Measurements from ENCODE around the gene C1orf74.

Gene C1orf74

DNA sequence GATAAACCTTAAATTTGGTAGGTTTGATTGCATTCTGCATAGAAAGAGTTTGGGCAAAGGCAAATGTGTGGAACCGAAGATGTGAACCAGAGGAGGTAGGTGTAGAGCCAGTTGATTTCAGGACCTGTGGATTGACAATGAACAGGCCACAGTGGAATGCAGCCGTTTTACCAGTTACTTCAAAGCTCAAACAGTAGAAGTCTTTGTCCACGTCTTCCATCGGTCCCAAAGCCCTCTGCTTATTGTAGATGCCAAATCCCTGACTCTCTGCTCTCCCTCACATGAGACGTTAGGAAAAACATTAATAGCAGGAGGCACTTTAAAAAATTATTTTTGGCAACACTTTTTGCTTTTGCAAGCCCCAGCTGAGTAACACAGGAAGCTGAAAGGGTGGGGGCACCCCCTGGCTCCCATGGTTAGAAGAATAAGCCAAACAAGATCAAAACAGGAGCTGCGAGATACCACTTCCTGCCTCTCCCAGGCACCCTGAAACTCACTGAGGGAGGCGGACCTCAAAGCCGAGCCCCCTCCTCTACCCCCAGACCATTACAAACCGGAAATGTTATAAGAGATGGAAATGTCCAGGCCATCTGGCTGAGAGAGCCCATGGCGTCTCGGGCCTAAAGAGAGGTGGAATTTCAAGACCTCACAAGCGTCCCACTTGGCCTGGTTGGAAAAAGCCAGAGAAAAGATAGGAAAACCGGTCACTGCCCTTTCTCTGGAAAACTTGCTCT, 15.0 kb downstream of the C1orf74 start:
- DNase-seq = peak; percentile 79

DNA sequence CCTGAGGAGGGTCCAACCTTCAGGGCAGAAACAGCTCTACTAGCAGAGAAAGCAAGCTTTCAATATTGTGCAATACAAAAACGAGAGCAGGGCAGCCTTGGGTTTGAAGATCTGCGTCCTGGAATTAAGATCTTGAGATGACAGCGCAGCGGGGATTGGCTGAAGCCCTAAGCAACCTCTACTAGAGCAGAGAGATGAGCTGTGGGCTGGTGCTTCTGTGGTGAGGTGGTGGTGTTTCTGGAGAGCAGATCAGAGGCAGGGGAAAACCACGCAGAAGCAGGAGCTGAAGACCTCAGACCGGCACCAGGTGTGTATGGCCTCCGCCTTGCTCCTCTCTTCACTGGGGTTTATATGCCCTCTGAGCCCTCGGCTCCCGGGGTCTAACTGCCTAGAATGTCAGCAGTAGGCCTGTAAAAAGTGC, 16.0 kb downstream of the C1orf74 start:
- DNase-seq = peak; percentile 85

DNA sequence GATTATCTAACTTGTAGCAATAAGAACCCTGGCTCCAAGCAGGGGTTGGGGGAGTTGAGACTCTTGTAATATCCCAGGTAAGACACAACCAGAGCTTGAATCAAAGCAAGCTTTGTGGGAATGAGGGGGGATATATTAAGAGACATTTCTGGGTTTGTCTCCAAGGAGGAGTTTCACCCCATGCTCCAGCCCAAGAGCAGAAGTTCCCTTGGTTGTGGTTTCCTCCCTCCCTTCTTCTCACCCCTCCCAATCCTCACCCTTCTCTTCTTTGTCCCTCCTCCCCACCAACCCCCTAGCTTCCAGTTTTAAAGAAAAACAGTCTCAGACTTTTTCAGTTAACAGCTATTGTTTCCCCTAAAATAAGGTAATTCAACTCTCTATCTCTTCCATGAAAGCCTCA, 16.7 kb downstream of the C1orf74 start:
- DNase-seq = no peak

DNA sequence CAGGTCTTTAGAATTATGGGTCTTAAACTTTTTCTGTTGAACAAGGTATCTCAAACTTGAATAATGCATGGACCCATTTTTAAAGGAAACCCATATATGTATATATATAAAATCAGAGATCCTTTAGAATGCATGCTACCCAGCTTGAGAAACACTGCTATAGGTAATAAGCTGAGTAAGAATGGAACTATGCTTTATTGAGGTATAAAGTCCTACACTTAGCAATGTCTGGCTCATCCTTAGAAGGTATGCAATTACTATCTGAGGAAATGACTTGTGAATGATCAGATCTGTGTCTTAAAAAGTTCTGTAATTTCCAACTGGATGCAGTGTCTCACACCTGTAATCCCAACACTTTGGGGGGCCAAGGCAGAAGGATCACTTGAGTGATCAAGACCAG, 17.3 kb downstream of the C1orf74 start:
- DNase-seq = no peak

DNA sequence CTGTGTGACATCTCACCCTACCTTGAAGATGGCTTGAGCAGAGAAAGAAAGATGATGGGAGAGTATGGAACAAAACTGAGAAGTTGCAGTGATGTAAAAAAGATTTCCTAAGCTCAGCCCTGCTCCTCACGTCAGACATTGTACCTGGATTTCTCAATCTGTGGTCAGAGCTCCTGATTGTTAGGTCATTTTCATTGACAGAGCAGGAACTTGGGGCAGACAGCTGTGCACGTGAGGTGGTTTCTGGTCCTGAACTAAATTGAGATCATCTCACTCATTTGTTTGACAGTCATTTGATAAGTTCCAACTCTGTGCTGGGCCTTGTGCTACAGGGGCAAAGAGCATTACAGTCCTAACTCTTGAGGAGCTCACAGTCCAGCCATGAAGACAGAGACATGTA, 18.3 kb downstream of the C1orf74 start:
- no peak for DNase-seq

DNA sequence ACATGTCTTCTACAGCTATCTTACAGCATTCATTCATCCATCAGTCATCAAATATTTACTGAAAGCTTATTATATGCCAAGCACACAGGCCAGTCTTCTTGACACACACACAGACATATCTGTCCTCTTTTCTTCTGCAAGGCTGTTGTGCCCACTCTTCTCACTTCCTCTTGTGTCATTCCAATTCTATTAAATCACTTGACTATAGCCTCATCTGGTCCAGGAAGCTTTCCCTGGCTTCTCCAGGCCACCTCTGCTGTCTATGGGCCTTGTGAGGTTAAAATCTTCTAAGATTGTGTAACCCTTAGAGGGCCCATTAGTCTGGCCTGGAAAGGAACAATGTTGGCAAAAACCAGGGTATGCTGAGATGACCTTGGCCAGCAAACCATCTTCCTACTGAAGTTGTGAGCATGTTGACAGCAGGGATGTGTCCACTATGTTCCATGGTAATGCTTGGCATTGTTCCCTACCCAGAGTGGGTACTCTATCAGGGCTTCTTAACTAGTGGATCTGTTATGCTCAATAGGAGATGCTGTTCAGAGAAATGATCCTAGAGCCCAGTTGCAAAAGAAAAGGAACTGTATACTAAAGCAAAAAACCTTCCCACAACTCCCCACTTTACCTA, 23.2 kb downstream of the C1orf74 start:
- no peak for DNase-seq

DNA sequence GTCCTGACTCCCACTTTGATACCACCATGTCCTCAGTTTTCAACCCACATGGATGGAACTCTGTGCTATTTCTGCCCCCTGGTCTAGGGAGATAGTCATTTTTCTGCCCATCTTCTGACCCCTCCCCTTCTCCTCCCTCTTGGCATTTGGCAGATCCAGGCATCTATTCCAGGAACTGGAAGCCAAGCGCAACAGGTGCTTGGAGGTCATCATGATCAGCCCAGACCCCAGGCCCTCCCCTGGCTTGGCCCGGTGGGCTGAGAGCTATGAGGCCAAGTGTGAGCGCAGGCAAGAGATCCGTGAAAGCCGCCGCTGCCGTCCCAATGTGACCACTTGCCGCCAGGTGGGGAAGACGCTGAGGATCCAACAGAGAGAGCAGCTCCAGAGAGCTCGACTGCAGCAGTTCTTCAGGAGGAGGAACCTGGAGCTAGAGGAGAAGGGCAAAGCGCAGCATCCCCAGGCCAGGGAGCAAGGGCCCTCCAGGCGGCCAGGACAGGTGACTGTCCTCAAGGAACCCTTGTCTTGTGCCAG, 24.5 kb downstream of the C1orf74 start:
- DNase-seq = no peak

DNA sequence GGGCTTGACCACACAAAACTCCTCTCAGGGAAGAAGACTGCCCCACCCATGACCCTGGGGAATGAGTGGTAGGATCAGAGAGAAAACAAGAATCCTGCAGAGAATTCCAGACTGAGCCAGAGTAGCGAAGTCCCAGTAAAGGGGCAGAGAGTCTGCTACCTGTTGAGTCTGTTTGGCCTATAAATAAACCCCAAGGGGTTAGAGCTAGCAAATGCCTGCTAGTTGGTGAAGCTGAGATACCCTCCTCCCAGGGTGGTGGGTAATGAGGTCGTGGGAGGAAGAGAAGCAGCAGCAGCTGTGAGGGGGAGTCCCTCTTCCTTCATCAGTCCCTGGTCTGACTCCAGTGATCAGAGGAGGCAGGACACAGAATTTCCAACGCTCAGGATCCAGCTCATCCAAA, 26.0 kb downstream of the C1orf74 start:
- DNase-seq = no peak

DNA sequence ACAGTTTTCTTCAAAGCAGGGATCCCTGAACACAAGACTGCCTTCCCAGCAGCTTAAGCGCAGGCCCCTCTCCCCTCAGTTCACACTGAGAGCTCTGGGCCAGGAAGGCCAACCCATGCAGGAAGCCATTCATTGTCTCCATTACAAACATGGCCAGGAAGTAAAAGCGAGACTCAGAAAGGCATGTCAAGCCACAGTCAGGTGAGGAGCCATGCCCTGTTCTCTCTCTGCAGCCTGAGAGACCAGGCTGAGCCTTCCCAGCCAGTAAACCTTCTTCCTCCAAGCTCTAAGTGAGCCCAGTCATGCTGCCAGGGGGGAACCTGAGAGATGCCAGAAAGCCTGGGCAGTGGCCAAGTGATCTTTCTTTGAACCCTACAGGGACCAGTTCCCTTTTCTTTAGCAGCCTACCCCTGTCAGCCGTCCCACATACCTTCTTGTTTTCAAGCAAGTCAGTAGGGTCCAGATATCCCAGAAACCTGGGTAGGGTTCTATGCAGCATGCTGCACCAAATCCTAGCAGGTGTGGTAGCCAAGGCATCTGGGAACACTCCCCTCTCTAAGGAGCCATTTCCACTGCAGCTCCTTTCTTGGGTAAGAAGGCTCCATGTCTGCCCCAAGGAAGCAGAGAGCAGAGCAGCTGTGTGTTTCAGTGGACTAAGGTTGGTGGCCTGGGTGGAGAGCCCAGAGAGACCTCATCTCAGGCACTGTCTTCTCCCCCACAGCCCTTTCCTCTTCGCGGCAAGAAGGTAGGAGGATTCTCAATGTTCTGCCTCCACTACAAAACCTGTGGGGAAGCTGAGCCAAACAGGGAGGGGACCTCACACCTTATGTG, 27.5 kb downstream of the C1orf74 start:
- peak; percentile 51 for DNase-seq

DNA sequence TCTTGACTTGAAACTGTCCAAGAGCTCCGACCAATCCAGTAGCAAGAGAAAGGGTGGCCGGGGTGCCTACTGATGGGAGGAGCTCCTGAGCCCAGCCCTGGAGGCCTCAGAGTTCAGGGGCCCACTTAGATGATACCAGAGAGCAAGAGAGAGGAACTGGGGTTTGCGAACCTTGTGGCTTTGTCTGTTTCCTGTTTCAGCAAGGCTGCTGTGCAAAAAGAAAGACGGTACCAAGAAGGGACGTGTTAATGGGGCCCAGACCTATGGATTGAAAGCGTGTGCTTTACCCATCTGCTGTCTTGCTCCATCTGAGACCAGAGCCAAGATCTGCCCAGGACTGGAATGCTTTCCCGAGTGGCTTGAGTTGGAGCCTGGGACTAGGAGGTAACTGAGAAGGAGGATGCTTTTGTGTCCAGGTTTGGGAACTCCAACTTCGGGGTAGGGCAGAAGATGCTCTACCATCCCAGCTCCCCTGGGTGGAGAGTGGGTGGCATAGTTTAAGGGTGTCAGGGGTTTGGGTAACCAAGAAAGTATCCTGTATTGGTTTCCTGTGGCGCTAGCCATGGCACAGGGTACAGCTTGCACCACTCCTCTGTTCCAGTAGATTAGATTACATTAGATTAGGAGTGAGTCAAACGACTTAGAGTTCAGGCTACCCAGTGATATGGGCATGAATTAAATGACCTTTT, 28.3 kb downstream of the C1orf74 start, which contains the start of gene TRAF3IP3:
Gene TRAF3IP3 (plus strand): TSS at position 128 of the 689 bp plus-strand sequence. CDS start 3,987 bp downstream, outside the sequence.
- DNase-seq = peak; percentile 82

DNA sequence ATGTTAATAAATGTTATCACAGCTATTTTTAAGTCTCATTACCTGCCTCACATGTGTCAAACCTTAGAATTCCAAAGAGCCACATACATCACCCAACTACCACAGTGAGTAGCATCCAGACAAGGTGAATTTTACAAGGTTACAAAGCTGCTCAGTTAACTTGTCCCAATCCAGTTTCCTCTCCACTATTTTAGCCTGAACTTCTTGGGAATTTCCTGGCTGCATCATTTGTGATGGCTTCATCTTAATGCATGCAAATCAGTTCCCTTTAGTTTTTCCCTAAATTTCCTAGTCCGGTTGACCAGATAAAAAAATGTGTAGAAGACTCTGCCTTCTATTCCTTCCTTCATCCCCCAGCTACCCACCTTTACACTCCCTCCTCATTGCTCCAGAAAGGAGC, 29.1 kb downstream of the C1orf74 start:
- no peak for DNase-seq

DNA sequence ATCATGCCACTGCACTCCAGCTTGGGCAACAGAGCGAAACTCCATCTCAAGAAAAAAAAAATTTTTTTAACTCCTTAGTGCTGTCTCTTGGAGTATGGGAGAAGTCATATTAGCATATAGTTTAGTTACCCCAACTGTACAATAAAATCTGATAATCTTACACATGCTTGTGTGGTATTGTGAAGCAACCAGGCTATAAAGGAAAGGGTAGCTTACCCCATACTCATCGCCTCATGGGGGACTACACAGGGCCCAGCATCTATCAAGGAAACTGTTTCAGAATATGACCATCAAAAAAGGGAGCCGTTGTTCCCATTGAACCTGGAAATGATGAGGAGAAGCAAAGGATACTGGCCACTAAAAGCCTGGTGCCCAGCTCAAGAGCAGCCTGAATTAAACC, 31.5 kb downstream of the C1orf74 start:
- no peak for DNase-seq

DNA sequence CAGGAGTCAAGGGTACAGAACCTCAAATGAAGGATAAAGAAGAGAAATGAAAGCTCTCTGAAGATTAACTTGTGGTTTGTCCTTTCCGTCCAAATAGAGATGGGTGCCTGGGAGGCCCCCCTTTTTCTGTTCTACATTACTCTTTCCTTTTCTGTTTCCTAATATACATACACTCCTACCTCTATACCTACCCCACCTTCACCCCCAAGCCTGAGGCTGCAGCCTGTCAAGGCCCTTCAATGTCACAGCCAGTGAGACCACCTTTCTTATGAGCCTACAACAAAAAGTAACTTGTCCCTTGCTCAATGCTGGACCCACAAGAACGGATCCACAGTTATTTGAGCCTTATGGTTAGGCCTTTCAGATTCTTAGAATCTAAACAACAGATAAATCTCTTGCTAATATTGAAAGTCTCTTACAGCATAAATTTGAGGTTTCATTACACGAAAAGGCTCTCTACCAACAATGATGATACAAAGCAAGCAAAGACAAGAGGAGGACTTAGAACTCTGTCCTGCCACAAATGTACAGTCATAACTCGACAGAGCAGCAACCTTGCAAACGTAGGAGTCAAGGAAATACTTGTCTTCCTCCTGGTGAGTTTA, 32.6 kb downstream of the C1orf74 start:
- DNase-seq = peak; percentile 37

DNA sequence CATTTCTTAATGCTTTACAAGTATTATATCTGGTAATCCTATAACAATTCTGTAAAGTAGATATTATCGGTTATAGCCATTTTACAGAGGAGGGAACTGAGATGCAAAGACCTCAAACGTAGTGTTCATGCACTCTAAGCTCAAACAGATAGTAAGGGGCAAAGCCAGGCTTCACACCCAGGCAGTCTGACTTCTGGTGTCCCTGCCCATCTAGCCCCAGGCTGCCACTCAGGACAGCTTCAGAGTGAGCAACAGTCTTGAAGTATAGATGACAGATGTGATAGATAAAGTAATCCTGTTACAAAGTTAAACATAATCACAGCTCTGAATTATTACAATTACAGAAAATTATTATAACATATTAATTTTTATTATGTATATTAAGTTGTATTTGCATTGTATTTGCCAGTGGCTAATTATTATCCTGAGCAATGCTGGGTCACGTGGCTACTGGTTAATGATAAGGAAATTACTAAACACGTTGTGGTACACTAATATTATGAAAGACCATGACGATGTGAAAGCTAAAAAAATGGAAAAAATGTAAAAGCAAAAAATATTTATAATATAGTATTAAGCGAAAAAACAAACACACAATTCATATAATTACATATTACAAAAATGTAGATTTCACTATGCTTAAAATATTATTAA, 34.6 kb downstream of the C1orf74 start:
- no peak for DNase-seq

DNA sequence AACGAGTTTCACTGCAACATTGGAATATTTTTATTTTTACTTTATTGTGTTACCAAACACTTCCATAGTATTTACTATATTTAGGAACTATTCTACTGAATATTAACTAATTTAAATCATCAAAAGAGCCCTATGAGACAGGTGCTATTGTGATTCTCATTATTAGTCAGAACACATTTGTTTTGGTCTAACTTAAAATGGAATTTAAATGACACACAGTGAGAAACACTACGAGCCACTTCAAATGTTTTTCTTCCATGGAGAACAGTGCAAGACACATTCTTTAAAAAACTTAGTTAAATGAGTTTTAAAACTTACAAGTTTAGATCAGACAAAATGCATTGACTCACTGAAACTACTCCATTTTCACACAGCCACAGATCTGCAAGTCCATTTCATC, 35.2 kb downstream of the C1orf74 start:
- no peak for DNase-seq

DNA sequence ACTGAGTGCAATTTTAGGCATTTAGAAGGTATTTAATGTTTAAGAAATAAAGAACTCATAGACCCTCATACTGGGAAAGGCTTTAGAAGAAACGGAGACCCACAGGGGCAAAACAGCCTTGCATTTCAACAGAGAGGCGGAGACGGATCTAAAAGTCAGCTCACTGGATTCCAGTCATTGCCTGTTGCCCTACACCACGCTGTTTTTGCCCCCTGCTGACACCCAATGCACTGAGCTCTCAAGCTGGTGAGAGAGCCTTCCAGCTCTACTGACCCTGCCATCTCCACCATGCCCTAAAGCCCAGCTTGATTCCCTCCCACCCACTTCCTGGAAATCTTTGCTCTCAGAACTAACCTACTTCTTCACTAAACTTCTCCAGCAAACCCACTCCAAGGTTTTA, 35.7 kb downstream of the C1orf74 start:
- no peak for DNase-seq

DNA sequence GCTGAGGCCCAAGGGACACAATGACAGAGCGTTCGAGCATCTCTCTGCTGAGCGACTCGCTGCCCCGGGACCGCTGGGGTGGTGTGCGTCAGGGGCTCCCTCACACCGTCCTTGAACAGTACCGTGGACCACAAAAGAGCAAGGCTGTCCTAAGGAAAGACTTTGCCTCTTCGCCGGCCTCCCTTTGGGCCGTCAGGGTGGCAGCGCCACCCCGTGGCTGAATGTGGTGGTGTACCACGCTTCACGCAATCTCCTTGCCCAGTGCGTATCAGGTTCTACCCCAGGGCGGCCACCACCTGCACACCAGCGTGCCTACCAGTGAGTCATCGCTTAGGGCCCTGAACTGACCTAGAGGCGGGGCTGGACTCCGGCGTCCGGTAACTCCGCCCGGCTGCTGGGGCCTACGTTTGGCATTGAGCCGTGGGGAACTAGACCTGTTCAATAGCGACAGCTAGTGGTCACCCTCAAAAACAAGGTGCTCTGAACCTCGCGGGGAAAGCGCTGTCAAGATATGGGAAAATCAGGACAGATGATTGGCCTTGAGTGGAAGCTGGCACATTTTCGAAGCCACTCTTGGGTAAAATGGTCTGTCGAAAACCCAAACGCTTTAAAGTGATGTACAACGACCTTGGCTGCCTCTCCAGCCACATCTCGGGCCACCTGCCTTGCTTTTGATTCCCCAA, 36.6 kb downstream of the C1orf74 start:
- DNase-seq = peak; percentile 90

DNA sequence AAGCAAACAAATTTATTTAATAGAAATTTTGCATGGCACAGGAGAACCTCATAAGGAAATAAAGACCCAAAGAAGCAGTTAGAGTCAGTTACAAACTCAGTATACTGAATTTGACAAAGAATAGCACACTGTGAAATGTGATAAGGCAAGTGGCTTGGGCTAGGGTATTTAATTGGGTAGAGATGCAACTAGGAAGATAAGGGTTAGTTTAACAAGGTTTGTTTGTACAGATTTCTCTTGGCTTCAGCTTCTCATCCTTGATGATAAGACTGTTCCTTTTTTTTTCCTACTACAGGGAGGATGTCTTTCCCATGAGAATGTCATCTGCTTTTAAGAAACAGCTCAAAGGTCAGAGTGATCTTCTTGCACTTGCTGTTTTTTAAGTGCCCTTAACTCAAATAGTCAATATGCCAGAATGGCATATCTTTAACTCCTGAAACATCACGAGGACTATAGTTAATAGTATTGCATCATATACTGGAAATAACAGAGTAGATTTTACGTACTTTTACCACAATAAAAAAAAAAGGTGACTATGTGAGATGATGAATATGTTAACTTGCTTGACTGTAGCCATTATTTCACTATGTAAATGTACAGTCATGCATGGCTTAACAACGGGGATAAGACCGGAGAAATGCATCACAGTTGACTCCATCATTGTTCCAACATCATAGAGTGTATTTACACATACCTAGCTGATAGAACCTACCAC, 37.8 kb downstream of the C1orf74 start:
- DNase-seq = no peak

DNA sequence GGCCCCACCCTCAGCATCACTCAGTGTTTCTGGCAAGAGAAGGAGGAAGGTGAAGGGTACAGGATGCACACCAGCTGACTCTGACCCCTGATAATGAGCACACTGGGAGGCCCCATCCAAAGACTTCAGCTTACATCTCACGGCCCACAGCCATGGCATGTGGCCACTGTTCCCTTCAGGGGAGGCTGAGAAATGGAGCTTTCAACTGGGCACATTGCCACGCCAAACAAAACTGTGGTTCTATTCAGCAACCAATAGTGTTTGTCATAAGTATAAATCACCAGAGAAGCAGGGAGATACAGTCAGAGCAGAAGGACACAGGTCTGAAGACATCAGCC, 41.2 kb downstream of the C1orf74 start:
- no peak for DNase-seq

DNA sequence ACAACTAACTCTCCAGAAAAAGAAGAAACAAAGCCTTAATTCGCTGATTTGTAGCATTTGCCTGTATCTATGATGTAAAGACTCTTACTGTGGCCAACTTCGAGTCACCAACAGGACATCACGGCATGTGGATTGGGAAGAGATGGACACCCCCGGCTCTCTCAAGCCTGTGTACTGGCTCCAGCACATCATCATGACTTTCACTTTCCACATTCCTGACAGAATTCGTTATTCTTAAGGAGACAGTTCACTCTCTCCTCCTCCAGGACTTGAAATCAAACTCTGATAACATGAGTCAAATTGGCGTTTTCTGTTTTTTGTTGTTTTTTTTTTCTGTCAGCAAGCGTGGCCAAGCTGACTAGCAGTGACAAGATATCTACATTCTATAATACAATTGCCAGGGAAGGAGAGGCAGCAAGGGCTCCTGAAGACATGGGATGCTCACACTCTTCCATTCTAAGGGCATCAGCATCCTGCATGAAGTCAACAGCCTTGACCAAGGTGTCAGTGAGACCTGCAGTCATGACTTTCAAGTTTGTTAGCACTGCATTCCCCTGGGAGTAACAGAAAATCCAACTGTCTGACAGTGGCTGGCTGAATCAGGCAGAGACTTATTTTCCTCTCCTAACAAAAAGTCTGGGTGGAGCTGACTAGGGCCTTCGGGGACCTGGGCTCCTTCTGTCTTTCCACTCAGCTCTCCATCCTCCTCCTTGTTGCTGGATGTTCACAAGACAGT, 41.8 kb downstream of the C1orf74 start:
- DNase-seq = no peak
